HCT116 (cell line): ENCODE measurements around the gene AGRP. TPM values are rescaled to one million over a fixed set of nuclear protein-coding genes. Genes with fewer than 3 reads are reported as not detected.

Source experiments
- ATAC-seq: fragments of 200-7000 bp; cut with Tn5 transposase; 2 replicates; pipeline ENCODE4 v1.9.1; 2020; ENCODE audit warnings: mild to moderate bottlenecking, moderate library complexity
- BruUV-seq: library from RNA; stranded (reverse); fragments of 400-500 nt; replicated peaks from 2 replicates; lab custom pipeline; 2021; lab: Mats Ljungman, UMichigan
- CTCF ChIA-PET: fragments of 300-600 bp; sonication (Branson Sonifier 250); formaldehyde crosslinking; loops from one replicate; lab custom pipeline; 2021; ENCODE audit warnings: antibody characterized with exemption; lab: Charles Lee
- POLR2A ChIA-PET: fragments of 300-600, 350-600 bp; sonication (Branson Sonifier 250); formaldehyde crosslinking; loops from one replicate; lab custom pipeline; 2021; ENCODE audit warnings: antibody characterized with exemption; lab: Charles Lee
- RAD21 ChIA-PET, 2 experiments: fragments of 300-600 bp; sonication (Branson Sonifier 250); formaldehyde crosslinking; loops; one replicate each; lab custom pipeline; 2023; ENCODE audit warnings: low total read pairs in 2 of 2; ENCODE audit not compliant: uncharacterized antibody in 2 of 2, unreplicated experiment in 2 of 2, low non-redundant PET in 1 of 2; lab: Charles Lee
- DNase-seq: peaks from one replicate; pipeline ENCODE4 v3.0.0-alpha.2; 2010; ENCODE audit warnings: low read depth, low spot score
- H2AFZ ChIP-seq: fragments of 200-600 bp; shearing (Covaris generic), sonication (generic); 2 replicates; pipeline ENCODE4 v1.6.1; 2017; ENCODE audit warnings: low read depth, mixed run types, mixed read lengths, antibody characterized with exemption, low read length; ENCODE audit not compliant: poor library complexity, severe bottlenecking
- H3K27ac ChIP-seq: 2 replicates; pipeline ENCODE4 v1.5.1; 2012; ENCODE audit warnings: low read depth, low read length
- H3K27me3 ChIP-seq: fragments of 200-600 bp; sonication (generic); 2 replicates; pipeline ENCODE4 v1.6.1; 2016; ENCODE audit warnings: mixed run types, low read length, mixed read lengths; ENCODE audit not compliant: insufficient read depth
- H3K36me3 ChIP-seq, 2 experiments: fragments of 200-500 bp in 1 of 2; fragments of 200-600 bp in 1 of 2; sonication (Bioruptor generic) in 1 of 2; sonication (generic) in 1 of 2; 2 replicates each; pipeline versions ENCODE4 v1.5.1 to v1.6.1; 2014 to 2016; ENCODE audit warnings: low read length in 2 of 2, inconsistent platforms in 1 of 2, mixed read lengths in 1 of 2, mixed run types in 1 of 2; ENCODE audit not compliant: insufficient read depth in 2 of 2, control insufficient read depth in 1 of 2
- H3K4me1 ChIP-seq, 2 experiments: fragments of 200-600 bp in 1 of 2; sonication (generic) in 1 of 2; 2 replicates each; pipeline versions ENCODE4 v1.5.1 to v1.6.1; 2012 to 2017; ENCODE audit warnings: low read length in 2 of 2, inconsistent platforms in 1 of 2, mild to moderate bottlenecking in 1 of 2, mixed read lengths in 1 of 2, mixed run types in 1 of 2, moderate library complexity in 1 of 2; ENCODE audit not compliant: insufficient read depth in 2 of 2, control insufficient read depth in 1 of 2
- H3K4me2 ChIP-seq: fragments of 200-600 bp; sonication (generic); 2 replicates; pipeline ENCODE4 v1.6.1; 2017; ENCODE audit warnings: mixed run types, low read length, mixed read lengths
- H3K4me3 ChIP-seq, 2 experiments: fragments of 200-600 bp in 1 of 2; sonication (generic) in 1 of 2; replicated peaks in 1 of 2; 2 replicates each; pipeline ENCODE4 v1.5.1; 2011 to 2016; ENCODE audit warnings: low read length in 2 of 2, control low read depth in 1 of 2, low read depth in 1 of 2, mild to moderate bottlenecking in 1 of 2, mixed read lengths in 1 of 2, mixed run types in 1 of 2
- H3K79me2 ChIP-seq: fragments of 200-600 bp; sonication (generic); 2 replicates; pipeline ENCODE4 v1.6.1; 2017; ENCODE audit warnings: mild to moderate bottlenecking, mixed run types, low read length, moderate library complexity, mixed read lengths; ENCODE audit not compliant: insufficient read depth
- H3K9ac ChIP-seq: fragments of 200-600 bp; sonication (generic); 2 replicates; pipeline ENCODE4 v1.6.1; 2016; ENCODE audit warnings: low read length, mixed read lengths
- H3K9me2 ChIP-seq: fragments of 200-600 bp; sonication (generic), shearing (Covaris generic); 2 replicates; pipeline ENCODE4 v1.6.1; 2017; ENCODE audit warnings: mixed run types, mild to moderate bottlenecking, moderate library complexity; ENCODE audit not compliant: insufficient read depth
- H3K9me3 ChIP-seq, 2 experiments: fragments of 200-500 bp in 1 of 2; fragments of 200-600 bp in 1 of 2; sonication (Bioruptor generic) in 1 of 2; sonication (generic) in 1 of 2; 2 replicates each; pipeline ENCODE4 v1.6.1; 2014 to 2017; ENCODE audit warnings: low read length in 2 of 2, mixed read lengths in 2 of 2, inconsistent platforms in 1 of 2, low read depth in 1 of 2, mild to moderate bottlenecking in 1 of 2, mixed run types in 1 of 2, moderate library complexity in 1 of 2; ENCODE audit not compliant: control insufficient read depth in 1 of 2, insufficient read depth in 1 of 2
- H4K20me1 ChIP-seq: fragments of 200-600 bp; sonication (generic), shearing (Covaris generic); 2 replicates; pipeline ENCODE4 v1.6.1; 2017; ENCODE audit warnings: mixed run types, mild to moderate bottlenecking, moderate library complexity; ENCODE audit not compliant: insufficient read depth
- EGR1 ChIP-seq: IDR thresholded peaks from 2 replicates; pipeline ENCODE4 v1.6.1; 2012; ENCODE audit warnings: low read depth
- POLR2A ChIP-seq: IDR thresholded peaks from 2 replicates; pipeline ENCODE4 v1.7.0; 2011; ENCODE audit warnings: borderline replicate concordance; ENCODE audit not compliant: insufficient read depth, insufficient read length; ENCODE audit errors: extremely low read depth
- RAD21 ChIP-seq: IDR thresholded peaks from 2 replicates; pipeline ENCODE4 v1.6.1; 2012; ENCODE audit warnings: low read depth, mild to moderate bottlenecking
- YY1 ChIP-seq: IDR thresholded peaks from 2 replicates; pipeline ENCODE4 v1.6.1; 2011; ENCODE audit warnings: low read length, low read depth, moderate library complexity, mild to moderate bottlenecking; ENCODE audit not compliant: insufficient replicate concordance; ENCODE audit errors: extremely low read depth
- ZFX ChIP-seq: fragments of 450-650 bp; IDR thresholded peaks from 2 replicates; pipeline ENCODE4 v1.6.1; 2017
- intact Hi-C: fragments of 100-400 bp; cut with micrococcal nuclease; formaldehyde crosslinking; loops from 2 replicates; pipeline ENCODE4 v1.10.0; 2022
- total RNA-seq: library from RNA; stranded (reverse); gene quantifications from one replicate; pipeline ENCODE4 v1.2.1, GENCODE V29; 2021; ENCODE audit not compliant: unreplicated experiment
- TF ChIP-seq, protein P1 (sequence below): IDR thresholded peaks from 2 replicates; pipeline ENCODE4 v1.6.1; 2012; ENCODE audit warnings: low read depth
- TF ChIP-seq, protein P2 (sequence below): IDR thresholded peaks from 2 replicates; pipeline ENCODE4 v1.6.1; 2012

AGRP gene
- total RNA-seq, 1 experiment from 2014 or later: not detected

DNA sequence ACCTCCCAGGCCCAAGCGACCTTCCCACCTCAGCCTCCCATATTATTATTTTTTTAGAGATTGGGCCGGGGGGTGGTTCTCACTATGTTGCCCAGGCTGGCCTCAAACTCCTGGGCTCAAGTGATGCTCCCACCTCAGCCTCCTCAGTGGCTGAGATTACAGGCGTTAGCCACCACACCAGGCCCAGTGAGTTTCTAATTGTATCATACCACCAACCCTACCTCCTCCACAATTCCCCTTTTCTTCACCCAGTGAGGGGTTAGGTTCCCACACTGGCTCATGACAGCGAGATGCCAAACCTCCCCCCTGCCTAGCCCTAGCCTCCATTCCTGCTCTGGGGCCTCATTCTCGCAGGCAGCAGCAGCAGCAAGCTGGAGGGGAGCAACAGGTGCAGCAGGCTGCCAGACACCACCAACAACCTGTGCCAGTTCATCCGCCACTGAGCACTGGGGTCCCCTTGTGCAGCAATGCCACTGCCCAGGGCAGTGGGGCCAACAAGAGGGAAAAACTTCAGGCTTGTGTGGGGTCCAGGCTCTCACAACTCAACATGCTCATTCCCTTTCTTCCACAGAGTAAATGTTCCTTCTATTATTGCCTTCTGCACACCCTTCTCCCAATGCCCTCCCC lies 11.5 kb downstream of the AGRP start:
- ChIA-PET RAD21 (no interaction called here), POLR2A (no interaction called here), CTCF (no interaction called here)
- peaks cover 26% of the 10 kb centered on the region for H3K79me2 ChIP-seq
- H4K20me1 ChIP-seq: no peaks in the 10 kb centered on the region
- no peak overlapping the region for H3K9ac ChIP-seq
- no peaks in the 10 kb centered on the region for H3K9me3 ChIP-seq
- no peak for TF ChIP-seq YY1
- TF ChIP-seq POLR2A: no peak
- no peak for TF ChIP-seq RAD21
- TF ChIP-seq ZFX: no peak
- no peak for TF ChIP-seq EGR1
- TF ChIP-seq, protein P1, sequence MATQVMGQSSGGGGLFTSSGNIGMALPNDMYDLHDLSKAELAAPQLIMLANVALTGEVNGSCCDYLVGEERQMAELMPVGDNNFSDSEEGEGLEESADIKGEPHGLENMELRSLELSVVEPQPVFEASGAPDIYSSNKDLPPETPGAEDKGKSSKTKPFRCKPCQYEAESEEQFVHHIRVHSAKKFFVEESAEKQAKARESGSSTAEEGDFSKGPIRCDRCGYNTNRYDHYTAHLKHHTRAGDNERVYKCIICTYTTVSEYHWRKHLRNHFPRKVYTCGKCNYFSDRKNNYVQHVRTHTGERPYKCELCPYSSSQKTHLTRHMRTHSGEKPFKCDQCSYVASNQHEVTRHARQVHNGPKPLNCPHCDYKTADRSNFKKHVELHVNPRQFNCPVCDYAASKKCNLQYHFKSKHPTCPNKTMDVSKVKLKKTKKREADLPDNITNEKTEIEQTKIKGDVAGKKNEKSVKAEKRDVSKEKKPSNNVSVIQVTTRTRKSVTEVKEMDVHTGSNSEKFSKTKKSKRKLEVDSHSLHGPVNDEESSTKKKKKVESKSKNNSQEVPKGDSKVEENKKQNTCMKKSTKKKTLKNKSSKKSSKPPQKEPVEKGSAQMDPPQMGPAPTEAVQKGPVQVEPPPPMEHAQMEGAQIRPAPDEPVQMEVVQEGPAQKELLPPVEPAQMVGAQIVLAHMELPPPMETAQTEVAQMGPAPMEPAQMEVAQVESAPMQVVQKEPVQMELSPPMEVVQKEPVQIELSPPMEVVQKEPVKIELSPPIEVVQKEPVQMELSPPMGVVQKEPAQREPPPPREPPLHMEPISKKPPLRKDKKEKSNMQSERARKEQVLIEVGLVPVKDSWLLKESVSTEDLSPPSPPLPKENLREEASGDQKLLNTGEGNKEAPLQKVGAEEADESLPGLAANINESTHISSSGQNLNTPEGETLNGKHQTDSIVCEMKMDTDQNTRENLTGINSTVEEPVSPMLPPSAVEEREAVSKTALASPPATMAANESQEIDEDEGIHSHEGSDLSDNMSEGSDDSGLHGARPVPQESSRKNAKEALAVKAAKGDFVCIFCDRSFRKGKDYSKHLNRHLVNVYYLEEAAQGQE: no peak
- TF ChIP-seq, protein P2, sequence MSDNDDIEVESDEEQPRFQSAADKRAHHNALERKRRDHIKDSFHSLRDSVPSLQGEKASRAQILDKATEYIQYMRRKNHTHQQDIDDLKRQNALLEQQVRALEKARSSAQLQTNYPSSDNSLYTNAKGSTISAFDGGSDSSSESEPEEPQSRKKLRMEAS: no peak
- no peak overlapping the region for H3K4me2 ChIP-seq
- H3K36me3 ChIP-seq: no peaks in the 10 kb centered on the region
- no peaks in the 10 kb centered on the region for H3K27me3 ChIP-seq
- intact Hi-C loops: no loop called here
- H3K27ac ChIP-seq: no peak overlapping the region
- BruUV-seq: no TSS peak
- no peaks in the 10 kb centered on the region for H3K9me2 ChIP-seq
- ATAC-seq: no peak
- no peak for DNase-seq
- H3K4me1 ChIP-seq: no peaks in the 10 kb centered on the region
- H2AFZ ChIP-seq: no peak overlapping the region
- no peak overlapping the region for H3K4me3 ChIP-seq
